OCI-LY3 (cell line): ENCODE measurements around the gene SELENOM.
"Not testable (repeated sequence)": the region's sequence is repeated elsewhere in the genome, so short reads cannot be mapped to it uniquely, and the experiment has no call there.

Source experiments
- CTCF ChIP-seq: fragments of 200-600, 300-600 bp; sonication (generic); IDR thresholded peaks from 2 replicates; pipeline ENCODE4 v1.5.1; 2014; ENCODE audit warnings: antibody characterized with exemption, low read length, low read depth
- EZH2phosphoT487 ChIP-seq: fragments of 200-600 bp; shearing (Covaris generic); IDR thresholded peaks from 2 replicates; pipeline ENCODE4 v1.6.1; 2018; ENCODE audit warnings: antibody characterized with exemption, mixed run types, low read depth

- not testable (repeated sequence) for TF ChIP-seq CTCF, EZH2phosphoT487
These were observed 5.3 kb upstream of the SELENOM start for GRCh38 chr22:31112547-31113091.
